Gastroesophageal sphincter (tissue), 4 donors: ENCODE data around the gene KLRF2. TPM values are rescaled to one million over a fixed set of nuclear protein-coding genes. Genes with fewer than 3 reads are reported as not detected.

Experiments
- ATAC-seq: fragments of 150-250 bp; one replicate; pipeline ENCODE4 v1.9.1; 2016; ENCODE audit warnings: mild to moderate bottlenecking, moderate library complexity
- H3K27ac ChIP-seq, 4 donors: fragments of 200-600 bp; sonication (generic) in 3 of 4; 1 replicate in 3 of 4; 2 replicates in 1 of 4; pipeline ENCODE4 v1.5.1; 2016 to 2019
- H3K27me3 ChIP-seq: fragments of 200-600 bp; sonication (generic); one replicate; pipeline ENCODE4 v1.5.1; 2019
- H3K36me3 ChIP-seq, 2 donors: fragments of 200-600 bp; sonication (generic); one replicate each; pipeline ENCODE4 v1.5.1; 2019; ENCODE audit warnings: control low read depth in 1 of 2
- H3K4me1 ChIP-seq, 3 donors: fragments of 200-600 bp; sonication (generic); 1 replicate in 2 of 3; 2 replicates in 1 of 3; pipeline ENCODE4 v1.5.1; 2016 to 2019; ENCODE audit warnings: control low read depth in 2 of 3
- H3K4me3 ChIP-seq, 2 donors: fragments of 200-600 bp; sonication (generic); one replicate each; pipeline ENCODE4 v1.5.1; 2019; ENCODE audit warnings: mild to moderate bottlenecking in 1 of 2, moderate library complexity in 1 of 2
- H3K9me3 ChIP-seq, 3 donors: fragments of 200-600 bp; sonication (generic); one replicate each; pipeline ENCODE4 v1.5.1; 2017 to 2019; ENCODE audit warnings: control low read depth in 2 of 3
- EP300 ChIP-seq: sonication (generic); formaldehyde crosslinking; IDR thresholded peaks from one replicate; pipeline ENCODE4 v1.6.1; 2017; ENCODE audit warnings: antibody characterized with exemption, mild to moderate bottlenecking
- POLR2A ChIP-seq, 2 donors: fragments of 450-650 bp; IDR thresholded peaks; one replicate each; pipeline ENCODE4 v1.6.1; 2017; ENCODE audit warnings: antibody characterized with exemption in 2 of 2, mild to moderate bottlenecking in 2 of 2, moderate library complexity in 1 of 2
- POLR2AphosphoS5 ChIP-seq: sonication (generic); formaldehyde crosslinking; IDR thresholded peaks from one replicate; pipeline ENCODE4 v1.6.1; 2017; ENCODE audit warnings: antibody characterized with exemption
- WGBS, 2 donors: methylation state at CpG; one replicate each; pipeline ENCODE4 v1.1.5; 2018; ENCODE audit warnings: low coverage in 1 of 2; 5-methylcytosine and 5-hydroxymethylcytosine counted together
- total RNA-seq, 4 donors: library from RNA; depleted of rRNA; stranded (reverse); fragments of >200 nt; gene quantifications; one replicate each; pipeline ENCODE4 v1.1.0, GENCODE V29; 2016
- TF ChIP-seq, protein P1 (sequence below), 4 experiments: fragments of 200-600 bp in 2 of 4; fragments of 450-650 bp in 2 of 4; sonication (generic) in 1 of 4; IDR thresholded peaks; one replicate each; pipeline ENCODE4 v1.5.1; 2017 to 2019; ENCODE audit warnings: antibody characterized with exemption in 4 of 4, mild to moderate bottlenecking in 2 of 4, moderate library complexity in 2 of 4

KLRF2 gene
- total RNA-seq, 4 donors from 2014 or later, result not detected

- Histone ChIP-seq H3K27me3 (no peaks in the 10 kb centered on the region), H3K9me3 (peaks cover 0 to 14% (median 0%) of the 10 kb centered on the region in 3 donors), H3K27ac (no peak overlapping the region), H3K36me3 (no peaks in the 10 kb centered on the region), H3K4me1 (no peaks in the 10 kb centered on the region), H3K4me3 (no peak overlapping the region)
- ATAC-seq, result no peak
- TF ChIP-seq POLR2A (IDR thresholded peaks at IDR 0.05), result no peak
- TF ChIP-seq EP300, result no peak
- no peak for TF ChIP-seq POLR2AphosphoS5
- TF ChIP-seq, protein P1, sequence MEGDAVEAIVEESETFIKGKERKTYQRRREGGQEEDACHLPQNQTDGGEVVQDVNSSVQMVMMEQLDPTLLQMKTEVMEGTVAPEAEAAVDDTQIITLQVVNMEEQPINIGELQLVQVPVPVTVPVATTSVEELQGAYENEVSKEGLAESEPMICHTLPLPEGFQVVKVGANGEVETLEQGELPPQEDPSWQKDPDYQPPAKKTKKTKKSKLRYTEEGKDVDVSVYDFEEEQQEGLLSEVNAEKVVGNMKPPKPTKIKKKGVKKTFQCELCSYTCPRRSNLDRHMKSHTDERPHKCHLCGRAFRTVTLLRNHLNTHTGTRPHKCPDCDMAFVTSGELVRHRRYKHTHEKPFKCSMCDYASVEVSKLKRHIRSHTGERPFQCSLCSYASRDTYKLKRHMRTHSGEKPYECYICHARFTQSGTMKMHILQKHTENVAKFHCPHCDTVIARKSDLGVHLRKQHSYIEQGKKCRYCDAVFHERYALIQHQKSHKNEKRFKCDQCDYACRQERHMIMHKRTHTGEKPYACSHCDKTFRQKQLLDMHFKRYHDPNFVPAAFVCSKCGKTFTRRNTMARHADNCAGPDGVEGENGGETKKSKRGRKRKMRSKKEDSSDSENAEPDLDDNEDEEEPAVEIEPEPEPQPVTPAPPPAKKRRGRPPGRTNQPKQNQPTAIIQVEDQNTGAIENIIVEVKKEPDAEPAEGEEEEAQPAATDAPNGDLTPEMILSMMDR (IDR thresholded peaks at IDR 0.05), result no peak
- 57 to 64% methylated on average over 2 of the region's 2 CpGs for WGBS, 2 donors
These were observed 19.6 kb downstream of the KLRF2 start for GRCh38 chr12:9900930-9901329.

DNA sequence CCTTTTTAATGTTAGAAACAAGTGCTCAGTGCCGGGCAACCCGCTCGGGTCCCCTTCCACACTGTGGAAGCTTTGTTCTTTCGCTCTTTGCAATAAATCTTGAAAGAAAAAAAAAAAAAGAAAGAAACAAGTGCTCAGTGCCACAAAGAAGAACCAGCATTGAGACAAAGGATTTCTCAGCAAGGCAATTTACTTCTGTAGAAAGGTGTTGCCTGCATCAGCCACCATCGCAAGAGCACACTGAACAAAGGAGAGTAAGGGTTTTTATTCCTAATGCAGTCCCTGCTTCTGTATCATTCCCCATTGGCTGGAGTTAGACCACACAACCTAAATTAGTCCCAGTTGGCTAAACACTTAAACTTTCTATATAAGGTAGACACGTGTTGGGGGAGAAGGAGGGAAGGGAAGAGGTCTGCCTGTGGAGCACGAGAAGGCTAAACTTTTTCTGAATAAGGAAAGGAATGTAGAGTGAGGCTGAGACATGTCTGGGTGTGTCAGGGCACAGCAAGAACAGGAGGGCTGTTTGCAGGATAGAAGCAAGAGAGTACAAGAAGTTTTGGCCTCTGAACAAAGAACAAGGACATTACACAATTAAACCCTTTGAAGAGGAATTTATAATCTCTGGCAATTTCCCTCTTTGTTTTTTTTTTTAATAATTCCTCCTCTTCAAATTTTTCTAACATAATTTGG is 21.4 kb downstream of the KLRF2 start:
- Histone ChIP-seq H3K36me3 (no peaks in the 10 kb centered on the region), H3K27ac (no peak overlapping the region), H3K4me1 (no peaks in the 10 kb centered on the region), H3K4me3 (no peak overlapping the region), H3K9me3 (peaks cover 0 to 14% (median 0%) of the 10 kb centered on the region in 3 donors), H3K27me3 (no peaks in the 10 kb centered on the region)
- WGBS, 2 donors, result 74 to 85% methylated on average over 3 of the region's 7 CpGs
- TF ChIP-seq, protein P1 (IDR thresholded peaks at IDR 0.05), result no peak
- TF ChIP-seq POLR2AphosphoS5, result no peak
- no peak for TF ChIP-seq EP300
- TF ChIP-seq POLR2A (IDR thresholded peaks at IDR 0.05), result no peak
- ATAC-seq, result no peak

DNA sequence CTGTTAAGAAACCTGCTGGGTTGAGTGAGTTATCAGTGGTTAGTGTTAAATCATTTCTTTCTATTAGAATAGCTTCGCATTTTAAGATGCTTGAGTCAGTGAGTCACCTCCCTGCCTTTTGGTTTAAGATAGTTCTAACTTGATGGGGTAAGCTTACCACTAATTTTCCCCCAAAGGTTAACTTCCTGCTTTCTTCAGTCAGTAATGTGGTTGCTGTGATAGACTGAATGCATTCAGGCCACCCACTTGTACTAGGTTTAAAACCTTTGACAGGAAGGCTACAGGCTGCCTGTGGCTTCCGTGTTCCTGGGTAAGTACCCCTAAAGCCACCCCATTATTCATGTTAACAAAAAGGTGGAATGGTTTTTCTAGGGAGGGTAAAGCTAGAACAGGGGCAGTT is 25.6 kb downstream of the KLRF2 start:
- H3K9me3 ChIP-seq, result peaks cover 0 to 35% (median 0%) of the 10 kb centered on the region in 3 donors
- WGBS, 2 donors, result 94 to 97% methylated on average over 2 of the region's 2 CpGs
- H3K4me3 ChIP-seq, result no peak overlapping the region
- no peak for ATAC-seq
- no peaks in the 10 kb centered on the region for H3K27me3 ChIP-seq
- TF ChIP-seq POLR2A (IDR thresholded peaks at IDR 0.05) (no peak), POLR2AphosphoS5 (no peak), EP300 (no peak)
- TF ChIP-seq, protein P1 (IDR thresholded peaks at IDR 0.05), result no peak
- H3K4me1 ChIP-seq, result no peaks in the 10 kb centered on the region
- H3K27ac ChIP-seq, result no peak overlapping the region
- H3K36me3 ChIP-seq, result no peaks in the 10 kb centered on the region

DNA sequence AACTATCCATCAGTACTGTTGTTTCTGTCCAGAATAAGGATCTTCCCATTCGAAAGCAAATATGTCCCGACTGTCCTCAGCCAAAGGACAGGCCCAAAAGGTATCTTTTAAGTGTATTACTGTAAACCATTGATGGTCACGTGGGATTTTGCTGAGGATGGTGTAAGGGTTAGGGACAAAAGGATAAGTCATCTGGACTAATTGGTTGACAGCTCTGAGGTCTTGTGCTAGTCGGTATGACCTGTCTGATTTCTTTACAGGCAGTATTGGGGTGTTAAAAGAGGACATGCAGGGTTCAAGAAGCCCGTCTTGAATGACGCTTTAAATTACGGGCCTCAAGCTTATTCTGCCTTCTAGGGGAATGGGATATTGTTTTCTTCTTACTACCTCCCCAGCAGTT is 26.5 kb downstream of the KLRF2 start:
- no peak for TF ChIP-seq POLR2A (IDR thresholded peaks at IDR 0.05)
- TF ChIP-seq, protein P1 (IDR thresholded peaks at IDR 0.05), result no peak
- TF ChIP-seq POLR2AphosphoS5, result no peak
- TF ChIP-seq EP300, result no peak
- Histone ChIP-seq H3K36me3 (no peaks in the 10 kb centered on the region), H3K4me3 (no peak overlapping the region), H3K4me1 (no peaks in the 10 kb centered on the region), H3K27ac (no peak overlapping the region), H3K27me3 (no peaks in the 10 kb centered on the region), H3K9me3 (peaks cover 0 to 33% (median 0%) of the 10 kb centered on the region in 3 donors)
- no peak for ATAC-seq
- WGBS, 2 donors, result 91 to 92% methylated on average over 6 to 7 of the region's 7 CpGs

DNA sequence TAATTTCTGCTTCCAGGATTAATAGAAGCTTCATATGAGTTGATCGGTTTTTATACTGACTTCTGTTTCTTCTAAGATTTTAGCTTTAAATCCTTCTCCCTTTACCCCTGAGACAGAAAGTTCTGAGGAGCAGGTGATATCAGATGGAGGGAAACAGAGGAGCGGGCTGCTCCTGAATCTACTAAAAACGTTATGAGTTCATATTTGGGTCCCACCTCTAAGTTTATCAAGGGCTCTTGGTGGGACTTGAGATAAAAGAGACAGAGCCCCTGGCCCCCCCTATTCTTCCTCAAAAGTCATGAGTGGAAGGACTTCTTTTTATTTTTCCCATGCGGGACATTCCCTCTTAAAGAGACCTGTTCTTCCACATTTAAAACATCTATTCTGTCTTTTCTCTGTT is 27.1 kb downstream of the KLRF2 start:
- TF ChIP-seq POLR2A (IDR thresholded peaks at IDR 0.05), result no peak
- TF ChIP-seq EP300, result no peak
- TF ChIP-seq POLR2AphosphoS5, result no peak
- TF ChIP-seq, protein P1 (IDR thresholded peaks at IDR 0.05), result no peak
- 91 to 92% methylated on average over 2 to 4 of the region's 4 CpGs for WGBS, 2 donors
- no peak overlapping the region for H3K4me3 ChIP-seq

More for the DNA sequence above, 27.1 kb downstream of the KLRF2 start:
- Histone ChIP-seq H3K36me3 (no peaks in the 10 kb centered on the region), H3K27ac (no peak overlapping the region), H3K4me1 (no peaks in the 10 kb centered on the region), H3K9me3 (peaks cover 0 to 29% (median 0%) of the 10 kb centered on the region in 3 donors), H3K27me3 (no peaks in the 10 kb centered on the region)
- no peak for ATAC-seq
